HTERT RPE-1 (cell line): ENCODE results near the gene EHHADH.

Source experiments
- in situ Hi-C: fragments of 300-500 bp; cut with MboI; formaldehyde crosslinking; loops from 4 replicates; pipeline ENCODE4 v1.14.3; 2020; ENCODE audit warnings: low sequenced_read_pairs

Gene EHHADH

GRCh38 chr3:185199671-185200070, 54.2 kb downstream of the EHHADH start:
- in situ Hi-C loops, result no loop called here

GRCh38 chr3:185199206-185199605, 54.6 kb downstream of the EHHADH start:
- in situ Hi-C loops, result no loop called here

GRCh38 chr3:185197068-185197467, 56.8 kb downstream of the EHHADH start:
- in situ Hi-C loops, result no loop called here

DNA sequence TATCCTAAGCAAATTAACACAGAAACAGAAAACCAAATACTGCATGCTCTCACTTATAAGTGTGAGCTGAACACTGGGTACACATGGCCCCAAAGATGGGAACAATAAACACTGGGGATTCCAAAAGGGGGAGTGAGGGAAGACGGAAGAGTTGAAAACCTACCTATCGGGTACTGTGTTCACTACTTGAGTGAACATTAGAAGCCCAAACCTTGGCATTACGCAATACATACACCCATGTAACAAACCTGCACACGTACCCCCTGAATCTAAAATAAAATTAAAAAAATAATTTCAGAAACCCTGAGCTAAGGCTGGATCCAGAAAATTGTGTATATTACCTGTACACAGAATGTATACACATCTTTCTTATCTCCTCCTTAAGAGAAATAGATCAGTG, 58.2 kb downstream of the EHHADH start:
- in situ Hi-C loops, result no loop called here

GRCh38 chr3:185188816-185189215, 65.0 kb downstream of the EHHADH start:
- in situ Hi-C loops, result no loop called here

GRCh38 chr3:185187391-185187790, 66.5 kb downstream of the EHHADH start:
- in situ Hi-C loops, result no loop called here

GRCh38 chr3:185176750-185177359, 77.0 kb downstream of the EHHADH start:
- in situ Hi-C loops, result no loop called here

DNA sequence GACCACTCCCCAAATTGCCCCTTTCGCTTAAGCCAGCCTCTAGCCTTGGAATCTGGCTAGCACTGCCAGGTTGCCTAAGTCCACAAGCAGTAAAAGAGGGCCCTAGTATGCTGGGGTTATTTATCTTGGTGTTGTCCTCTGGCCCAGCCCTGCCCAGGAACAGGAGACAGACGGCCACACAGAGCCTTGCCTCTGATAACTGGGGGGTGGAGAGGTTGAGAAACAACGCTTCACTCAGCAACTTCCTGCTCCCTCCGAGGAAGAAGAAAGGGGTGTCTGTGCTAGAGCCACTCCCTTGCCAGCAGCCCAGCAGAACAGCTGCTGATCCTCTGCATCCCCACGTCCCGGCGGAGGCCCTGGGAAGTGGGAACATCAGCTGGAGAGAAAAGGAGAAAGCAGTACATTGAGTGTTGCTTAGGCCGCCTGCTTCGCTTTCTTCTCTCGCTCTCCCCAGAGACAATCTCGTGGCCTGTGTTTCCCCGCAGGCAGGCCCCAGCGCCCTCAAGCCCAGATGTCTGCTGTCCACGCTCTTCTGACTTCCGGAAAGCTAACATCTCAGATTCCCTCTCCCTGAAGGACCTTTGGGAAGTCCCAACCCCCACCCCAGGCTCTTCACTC, 78.4 kb downstream of the EHHADH start:
- in situ Hi-C loops, result no loop called here

DNA sequence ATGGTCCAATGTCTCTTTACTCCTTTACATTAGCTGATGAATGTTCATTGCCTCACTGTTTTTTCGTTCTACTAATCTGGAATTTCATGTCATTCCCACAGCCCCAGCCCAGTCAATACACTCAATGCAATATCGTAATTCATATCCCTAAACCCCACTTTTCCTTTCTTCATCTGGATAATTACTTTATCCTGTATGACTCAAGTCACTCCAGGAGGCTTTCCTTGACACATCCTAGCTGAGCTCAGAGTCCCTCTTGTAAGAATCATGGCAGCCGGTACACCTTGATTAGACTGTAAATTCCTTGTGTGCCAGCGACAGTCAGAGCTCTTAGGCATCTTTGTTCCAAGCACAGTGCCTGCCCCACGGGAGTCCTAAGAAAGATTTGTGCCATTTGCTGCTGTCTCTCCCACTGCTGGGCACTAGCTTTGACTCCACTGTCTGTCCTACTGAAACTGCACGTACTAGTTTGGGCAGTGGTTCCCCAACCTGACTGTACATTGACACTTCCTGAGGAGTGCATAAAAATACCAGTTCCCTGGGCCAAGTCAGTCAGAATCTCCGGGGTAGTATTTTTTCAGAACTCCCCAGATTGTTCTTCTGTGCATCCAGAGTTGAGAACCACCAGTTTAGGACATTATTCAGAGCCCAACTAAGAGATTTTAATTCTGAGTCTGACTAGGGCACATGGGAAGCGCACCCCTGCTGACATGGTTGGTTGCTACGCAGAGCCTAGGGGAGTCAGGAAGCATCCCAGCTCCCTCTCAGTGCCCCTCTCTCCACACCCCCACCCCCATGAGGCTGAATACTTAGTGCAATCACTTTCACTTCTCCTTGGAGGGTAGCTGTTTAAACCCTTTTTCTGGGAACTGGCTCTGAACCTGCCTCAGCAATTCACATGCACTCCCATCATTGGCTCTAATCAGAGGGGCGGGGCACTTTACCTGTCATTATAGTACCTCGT, 81.5 kb downstream of the EHHADH start:
- in situ Hi-C loops, result no loop called here

GRCh38 chr3:185164428-185165217, 89.2 kb downstream of the EHHADH start:
- in situ Hi-C loops, result no loop called here

DNA sequence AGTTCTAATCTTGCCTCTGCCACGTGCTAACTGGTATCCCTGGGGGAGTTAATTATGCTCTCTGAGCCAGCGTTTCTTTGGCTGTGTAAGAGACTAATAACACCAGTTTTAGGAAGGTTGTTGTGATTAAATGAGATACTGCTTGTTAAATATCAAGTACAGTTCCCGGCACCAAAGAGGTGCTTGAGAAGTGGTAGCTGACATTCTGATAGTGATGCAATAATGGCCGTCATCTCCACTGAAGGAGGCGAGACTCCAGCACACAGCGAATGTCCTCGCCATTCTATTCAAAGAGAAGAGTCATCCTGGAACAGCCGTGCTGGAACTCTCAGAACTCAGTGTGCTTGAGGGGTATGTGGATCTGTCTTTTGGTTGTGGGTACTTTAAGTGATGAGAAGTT, 91.2 kb downstream of the EHHADH start:
- in situ Hi-C loops, result no loop called here

GRCh38 chr3:185161761-185162160, 92.1 kb downstream of the EHHADH start:
- in situ Hi-C loops, result no loop called here

GRCh38 chr3:185157347-185157746, 96.5 kb downstream of the EHHADH start:
- in situ Hi-C loops, result no loop called here

DNA sequence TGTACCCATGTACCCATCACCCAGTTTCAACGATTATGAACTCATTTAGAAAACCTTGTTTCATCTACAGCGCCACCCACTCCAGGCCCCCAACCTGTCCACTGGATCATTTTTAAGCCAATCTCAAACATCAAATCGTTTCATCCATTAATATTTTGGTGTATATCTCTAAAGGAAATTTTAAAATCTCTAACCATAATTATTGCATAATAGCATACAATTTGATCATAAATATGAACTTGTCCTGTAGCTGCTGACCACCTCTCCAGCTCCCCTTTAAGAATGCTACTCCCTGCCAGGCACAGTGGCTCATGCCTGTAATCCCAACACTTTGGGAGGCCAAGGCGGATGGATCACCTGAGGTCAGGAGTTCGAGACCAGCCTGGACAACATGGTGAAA, 98.2 kb downstream of the EHHADH start:
- in situ Hi-C loops, result no loop called here

DNA sequence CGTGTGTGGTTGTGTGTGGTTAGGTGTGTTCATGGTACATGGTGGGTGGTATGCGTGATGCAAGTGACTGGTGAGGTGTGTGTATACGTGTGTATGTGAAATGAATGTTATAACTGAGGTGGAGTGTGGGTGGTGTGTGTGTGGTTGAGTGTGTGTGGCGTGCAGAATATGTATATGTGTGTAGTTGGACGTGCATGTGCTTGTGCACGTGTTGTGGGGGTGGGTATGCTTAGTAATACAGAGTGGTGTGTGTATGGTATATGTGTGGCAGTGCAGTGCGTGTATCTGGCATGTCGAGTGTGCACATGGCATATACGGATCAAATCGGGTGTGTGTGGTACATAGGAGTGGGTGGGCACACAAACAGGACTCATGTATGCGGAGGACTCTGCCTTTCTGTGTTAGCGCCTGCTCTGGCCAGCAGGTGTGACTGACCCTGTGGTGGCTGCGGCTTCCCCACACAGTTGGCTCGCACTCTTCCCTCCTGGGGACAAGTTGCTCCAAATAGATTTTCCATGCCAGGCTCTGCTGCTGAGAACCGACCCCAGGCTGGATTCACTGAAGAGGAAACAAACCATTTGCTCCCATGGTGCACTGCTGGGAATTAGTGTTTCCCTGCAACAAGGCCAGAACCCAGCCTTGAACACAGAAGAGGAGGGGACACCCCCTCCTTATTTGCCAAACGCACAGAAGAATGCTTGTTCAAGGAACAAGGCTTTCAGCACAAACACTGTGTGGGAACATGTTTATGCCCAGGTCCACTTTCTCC, 99.8 kb downstream of the EHHADH start:
- in situ Hi-C loops, result no loop called here

- in situ Hi-C loops, result no loop called here
These were observed 100.6 kb downstream of the EHHADH start for GRCh38 chr3:185153171-185153771.

- in situ Hi-C loops, result no loop called here
These were observed 101.3 kb downstream of the EHHADH start, which contains the start of gene C3orf70 for GRCh38 chr3:185152410-185153170. Gene C3orf70, minus strand, starts transcription at chr3:185153060. Its CDS starts 237 bp downstream, at chr3:185152823.

GRCh38 chr3:185151964-185152409, 101.9 kb downstream of the EHHADH start:
- in situ Hi-C loops, result no loop called here
